K562 (cell line): ENCODE results near the gene VWF. TPM values are rescaled to one million over a fixed set of nuclear protein-coding genes. Genes with fewer than 3 reads are reported as not detected.

Source experiments
- ATAC-seq: fragments of 200-7000 bp; cut with Tn5 transposase; 3 replicates; pipeline ENCODE4 v1.9.1; 2020; ENCODE audit warnings: moderate library complexity
- BruUV-seq: library from RNA; stranded (reverse); fragments of 400-500 nt; replicated peaks from 2 replicates; lab custom pipeline; 2021; lab: Mats Ljungman, UMichigan
- CTCF ChIA-PET: fragments of 300-600 bp; formaldehyde crosslinking; extraction: SDS; loops from one replicate; lab custom pipeline; 2021; ENCODE audit warnings: low intra/inter-chr PET ratio; lab: Yijun Ruan, JAX
- POLR2A ChIA-PET: fragments of 300-600, 350-650 bp; sonication (Branson Sonifier 250); formaldehyde crosslinking; extraction: SDS; loops from one replicate; lab custom pipeline; 2021; ENCODE audit warnings: antibody characterized with exemption, inconsistent platforms; lab: Yijun Ruan, JAX
- DNase-seq, 4 experiments: peaks; one replicate each; pipeline versions ENCODE4 v3.0.0 to v3.0.0-alpha.2; 2011 to 2018; ENCODE audit warnings: low spot score in 3 of 4, mixed read lengths in 3 of 4; ENCODE audit errors: extremely low read depth in 1 of 4
- FAIRE-seq: peaks from 2 replicates; lab custom pipeline; 2011; peaks lifted over from hg19 to GRCh38; lab: Jason Lieb, UNC
- H2AFZ ChIP-seq: 2 replicates; pipeline ENCODE4 v1.6.0; 2011; ENCODE audit warnings: low read depth, low read length, control low read depth, inconsistent platforms
- H3K27ac ChIP-seq: fragments of 200-600 bp; 3 replicates; pipeline ENCODE4 v1.8.0; 2011; ENCODE audit warnings: low read depth, mild to moderate bottlenecking, control low read depth, inconsistent platforms, low read length, moderate library complexity, mixed read lengths; ENCODE audit errors: extremely low read depth
- H3K27me3 ChIP-seq, 2 experiments: fragments of 300-600 bp in 1 of 2; 2 replicates in 1 of 2; 3 replicates in 1 of 2; pipeline versions ENCODE4 v1.6.0 to v1.8.0; 2011; ENCODE audit warnings: inconsistent platforms in 2 of 2, low read length in 2 of 2, mild to moderate bottlenecking in 1 of 2, mixed read lengths in 1 of 2, moderate library complexity in 1 of 2; ENCODE audit not compliant: control insufficient read depth in 2 of 2, insufficient read depth in 2 of 2
- H3K36me3 ChIP-seq: fragments of 300-600 bp; 3 replicates; pipeline ENCODE4 v1.8.0; 2011; ENCODE audit warnings: mild to moderate bottlenecking, low read length, inconsistent platforms; ENCODE audit not compliant: control insufficient read depth, insufficient read depth
- H3K4me1 ChIP-seq, 2 experiments: fragments of 200-600 bp in 1 of 2; replicated peaks in 1 of 2; 2 replicates in 1 of 2; 3 replicates in 1 of 2; pipeline versions ENCODE4 v1.5.1 to v1.8.0; 2011; ENCODE audit warnings: inconsistent platforms in 2 of 2, low read length in 2 of 2, mild to moderate bottlenecking in 1 of 2, mixed read lengths in 1 of 2, moderate library complexity in 1 of 2; ENCODE audit not compliant: control insufficient read depth in 2 of 2, insufficient read depth in 2 of 2
- H3K4me2 ChIP-seq: 2 replicates; pipeline ENCODE4 v1.6.1; 2011; ENCODE audit warnings: low read length, control low read depth, inconsistent platforms, mixed read lengths; ENCODE audit not compliant: insufficient read depth
- H3K4me3 ChIP-seq: fragments of 200-600 bp; sonication (generic), shearing (Covaris generic); 2 replicates; pipeline ENCODE4 v1.5.1; 2016; ENCODE audit warnings: control low read depth, inconsistent platforms
- H3K79me2 ChIP-seq: fragments of 200-600 bp; 3 replicates; pipeline ENCODE4 v1.8.0; 2011; ENCODE audit warnings: low read length, inconsistent platforms; ENCODE audit not compliant: control insufficient read depth, insufficient read depth
- H3K9ac ChIP-seq, 2 experiments: 2 replicates each; pipeline versions ENCODE4 v1.6.0 to v1.6.1; 2011; ENCODE audit warnings: low read depth in 2 of 2, low read length in 2 of 2, control low read depth in 1 of 2, inconsistent platforms in 1 of 2, mild to moderate bottlenecking in 1 of 2, mixed read lengths in 1 of 2; ENCODE audit not compliant: insufficient read depth in 1 of 2
- H3K9me1 ChIP-seq: one replicate; pipeline ENCODE4 v1.6.0; 2011; ENCODE audit warnings: inconsistent platforms, mild to moderate bottlenecking, low read length, moderate library complexity; ENCODE audit not compliant: control insufficient read depth, insufficient read depth
- H3K9me3 ChIP-seq: replicated peaks from 2 replicates; pipeline ENCODE4 v1.5.1; 2011; ENCODE audit warnings: low read depth, low read length, inconsistent platforms; ENCODE audit not compliant: control insufficient read depth, insufficient read depth
- H4K20me1 ChIP-seq: replicated peaks from 2 replicates; pipeline ENCODE4 v1.6.1; 2011; ENCODE audit warnings: low read length, inconsistent platforms, mixed read lengths; ENCODE audit not compliant: control insufficient read depth, insufficient read depth
- ELF1 ChIP-seq: fragments of 200-800 bp; sonication (Bioruptor generic); IDR thresholded peaks from 2 replicates; pipeline ENCODE4 v1.6.1; 2016; ENCODE audit warnings: missing genetic modification characterization, missing compliant biosample characterization
- ETV1 ChIP-seq: fragments of 450-650 bp; conservative IDR thresholded peaks from 2 replicates; pipeline ENCODE4 v1.6.1; 2016; ENCODE audit warnings: missing genetic modification characterization, control low read depth, low read depth, missing compliant biosample characterization
- JUND ChIP-seq, 2 experiments: IDR thresholded peaks; 2 replicates in 1 of 2; 3 replicates in 1 of 2; pipeline ENCODE4 v1.6.1; 2011; ENCODE audit warnings: borderline replicate concordance in 2 of 2, low read depth in 2 of 2, low read length in 2 of 2, improper control_type of control experiment in 1 of 2, missing biosample characterization in 1 of 2, missing genetic modification characterization in 1 of 2, missing genetic modification reagents in 1 of 2
- RAD21 ChIP-seq, 2 experiments: fragments of 250-450 bp in 1 of 2; fragments of 450-650 bp in 1 of 2; sonication (Bioruptor Pico) in 1 of 2; formaldehyde crosslinking in 1 of 2; IDR thresholded peaks in 1 of 2; conservative IDR thresholded peaks in 1 of 2; 2 replicates each; pipeline versions ENCODE4 v1.4.0 to v1.8.0; 2020 to 2022; ENCODE audit warnings: mild to moderate bottlenecking in 2 of 2, moderate library complexity in 1 of 2
- RB1 ChIP-seq: fragments of 450-650 bp; IDR thresholded peaks from 2 replicates; pipeline ENCODE4 v1.6.1; 2017; ENCODE audit warnings: low read depth, mild to moderate bottlenecking
- STAG1 ChIP-seq: sonication (generic); formaldehyde crosslinking; IDR thresholded peaks from 2 replicates; pipeline ENCODE4 v1.5.0; 2020; ENCODE audit warnings: missing genetic modification reagents, borderline replicate concordance
- ZMIZ1 ChIP-seq, 2 experiments: fragments of 150-350 bp in 1 of 2; IDR thresholded peaks; 2 replicates each; pipeline ENCODE4 v1.6.1; 2012 to 2016; ENCODE audit warnings: low read depth in 2 of 2, low read length in 2 of 2, mild to moderate bottlenecking in 1 of 2, moderate library complexity in 1 of 2
- WGBS: fragments of 100-300 bp; shearing (Covaris generic); methylation state at CpG from one replicate; pipeline ENCODE4 v1.1.6; 2016; ENCODE audit warnings: low coverage, mixed read lengths; ENCODE audit not compliant: insufficient coverage; ENCODE audit errors: missing lambda C conversion rate; 5-methylcytosine and 5-hydroxymethylcytosine counted together
- in situ Hi-C: fragments of 300-500 bp; cut with MboI; formaldehyde crosslinking; loops from 4 replicates; pipeline ENCODE4 v1.15.0; 2018; ENCODE audit warnings: inconsistent platforms, mixed read lengths
- intact Hi-C: fragments of 100-400 bp; cut with micrococcal nuclease; formaldehyde crosslinking; loops from 2 replicates; pipeline ENCODE4 v1.14.2; 2022
- polyA plus RNA-seq, 8 experiments: library from polyadenylated mRNA; depleted of rRNA in 4 of 8; stranded (reverse) in 5 of 8; unstranded in 3 of 8; fragments of >200 nt; fragmentation: Nextera tagmentation in 2 of 8; fragmentation: Illumina TruSeq in 1 of 8; extraction: Ambion mirVana in 2 of 8; extraction: Trizol in 1 of 8; gene quantifications; 2 replicates each; pipeline versions ENCODE4 v1.2.1 to v1.2.3, GENCODE V29; 2011 to 2014; ENCODE audit warnings: inconsistent platforms in 1 of 8, missing spikeins in 1 of 8
- total RNA-seq, 7 experiments: library from RNA; depleted of rRNA in 6 of 7; stranded (reverse); fragments of >200 nt in 6 of 7; fragmentation: Illumina TruSeq in 2 of 7; extraction: Trizol in 2 of 7; gene quantifications; 2 replicates each; pipeline versions ENCODE4 v1.2.1 to v1.2.3, GENCODE V29; 2011 to 2021; ENCODE audit warnings: low replicate concordance in 1 of 7
- TF ChIP-seq, protein P1 (sequence below): IDR thresholded peaks from 2 replicates; pipeline ENCODE4 v1.6.1; 2011; ENCODE audit warnings: borderline replicate concordance, low read depth, mild to moderate bottlenecking, moderate library complexity, low read length; ENCODE audit not compliant: insufficient read depth, poor library complexity, severe bottlenecking
- TF ChIP-seq, protein P2 (sequence below): sonication (generic); formaldehyde crosslinking; IDR thresholded peaks from 2 replicates; pipeline ENCODE4 v1.8.0; 2022; ENCODE audit warnings: missing genetic modification reagents, mild to moderate bottlenecking, moderate library complexity, borderline replicate concordance

The VWF gene
- total and polyA plus RNA-seq, 9 of the 15 experiments (the other 6 are each of a cell fraction or from before 2014, with no cell fraction given), result 0.53 TPM; not detected in 8

GRCh38 chr12:6039894-6040601 lies 84.4 kb downstream of the VWF start (continued):
- TF ChIP-seq RAD21 (CRISPR knock-in tag; conservative IDR thresholded peaks at IDR 0.05 in 1 of 2, IDR thresholded peaks at IDR 0.05 in 1 of 2) (peak; percentile 45 to 74), STAG1 (peak; percentile 27; the same call in 1 of the 2 replicates)
- TF ChIP-seq, all 486 proteins: peak for 7

DNA sequence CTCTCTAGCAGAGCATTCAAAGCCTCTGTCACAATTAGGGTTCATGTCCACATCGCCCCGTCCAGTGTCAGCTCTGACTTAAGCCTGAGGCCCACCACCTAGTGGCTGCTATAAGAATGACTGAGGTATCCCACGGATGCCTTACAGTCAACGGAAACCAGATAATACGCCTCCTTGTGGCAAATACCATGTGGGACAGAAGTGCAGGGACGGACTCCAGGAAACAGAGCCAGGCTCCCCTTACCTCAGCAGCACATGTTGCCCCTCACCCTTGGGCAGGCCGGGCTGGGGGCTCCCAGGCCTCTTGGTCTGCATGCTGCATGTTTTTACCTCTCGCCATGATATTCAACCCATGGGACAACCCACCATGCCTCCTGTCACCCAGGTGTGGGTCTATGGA lies 86.3 kb downstream of the VWF start:
- DNase-seq, result peak; percentile 70 to 81 (median 73)
- Histone ChIP-seq H3K79me2 (no peaks in the 10 kb centered on the region), H3K4me2 (no peak overlapping the region), H3K4me1 (no peaks in the 10 kb centered on the region; a peak in 1 of 5 replicates), H4K20me1 (no peaks in the 10 kb centered on the region), H3K36me3 (no peaks in the 10 kb centered on the region), H3K9me3 (no peaks in the 10 kb centered on the region), H2AFZ (no peak overlapping the region), H3K27ac (no peak overlapping the region), H3K9me1 (no peaks in the 10 kb centered on the region), H3K27me3 (peaks cover 2 to 19% of the 10 kb centered on the region in 2 experiments; a peak in 3 of 5 replicates), H3K4me3 (no peak overlapping the region), H3K9ac (no peak overlapping the region)
- 5% methylated on average over 8 of the region's 8 CpGs for WGBS
- FAIRE-seq, result peak; percentile 97
- BruUV-seq, result no TSS peak
- in situ Hi-C loops, result no loop called here
- ChIA-PET POLR2A (interaction anchor here (0.6 to 0.8 kb wide), 3 partner anchors 10 to 264 kb away, joined by 3 to 6 read pairs (median 3); no protein-coding TSS in a partner anchor), CTCF (interaction anchor here (1.3 to 4.4 kb wide), 3 partner anchors 46 to 125 kb away, joined by 4 to 54 read pairs (median 7); no protein-coding TSS in a partner anchor)
- intact Hi-C loops, result loop anchor here (1.0 to 2.0 kb wide), 2 partner anchors 50 to 125 kb away; no protein-coding TSS in a partner anchor
- ATAC-seq, result peak; percentile 98
- TF ChIP-seq ETV1 (tag) (peak; percentile 48; the same call in 1 of the 2 replicates), ELF1 (tag) (no peak), RB1 (peak; percentile 52), ZMIZ1 (IDR thresholded peaks at IDR 0.05; ENCODE audit: low read depth in 2 of 2, low read length in 2 of 2) (0 out of 4 replicates have a peak, but pooled peaks of 1 of the 2 experiments have one; percentile 22), JUND (IDR thresholded peaks at IDR 0.05; ENCODE audit: borderline replicate concordance, low read depth, low read length) (peak; percentile 51), JUND (tag; IDR thresholded peaks at IDR 0.05; ENCODE audit: borderline replicate concordance, low read depth, low read length) (no peak)
- TF ChIP-seq, protein P1, sequence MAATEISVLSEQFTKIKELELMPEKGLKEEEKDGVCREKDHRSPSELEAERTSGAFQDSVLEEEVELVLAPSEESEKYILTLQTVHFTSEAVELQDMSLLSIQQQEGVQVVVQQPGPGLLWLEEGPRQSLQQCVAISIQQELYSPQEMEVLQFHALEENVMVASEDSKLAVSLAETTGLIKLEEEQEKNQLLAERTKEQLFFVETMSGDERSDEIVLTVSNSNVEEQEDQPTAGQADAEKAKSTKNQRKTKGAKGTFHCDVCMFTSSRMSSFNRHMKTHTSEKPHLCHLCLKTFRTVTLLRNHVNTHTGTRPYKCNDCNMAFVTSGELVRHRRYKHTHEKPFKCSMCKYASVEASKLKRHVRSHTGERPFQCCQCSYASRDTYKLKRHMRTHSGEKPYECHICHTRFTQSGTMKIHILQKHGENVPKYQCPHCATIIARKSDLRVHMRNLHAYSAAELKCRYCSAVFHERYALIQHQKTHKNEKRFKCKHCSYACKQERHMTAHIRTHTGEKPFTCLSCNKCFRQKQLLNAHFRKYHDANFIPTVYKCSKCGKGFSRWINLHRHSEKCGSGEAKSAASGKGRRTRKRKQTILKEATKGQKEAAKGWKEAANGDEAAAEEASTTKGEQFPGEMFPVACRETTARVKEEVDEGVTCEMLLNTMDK, result peak; percentile 25
- TF ChIP-seq, protein P2, sequence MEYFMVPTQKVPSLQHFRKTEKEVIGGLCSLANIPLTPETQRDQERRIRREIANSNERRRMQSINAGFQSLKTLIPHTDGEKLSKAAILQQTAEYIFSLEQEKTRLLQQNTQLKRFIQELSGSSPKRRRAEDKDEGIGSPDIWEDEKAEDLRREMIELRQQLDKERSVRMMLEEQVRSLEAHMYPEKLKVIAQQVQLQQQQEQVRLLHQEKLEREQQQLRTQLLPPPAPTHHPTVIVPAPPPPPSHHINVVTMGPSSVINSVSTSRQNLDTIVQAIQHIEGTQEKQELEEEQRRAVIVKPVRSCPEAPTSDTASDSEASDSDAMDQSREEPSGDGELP (CRISPR knock-in tag), result no peak
